Esophagus muscularis mucosa (tissue), 4 donors: ENCODE data around the gene CDC23. TPM values are rescaled to one million over a fixed set of nuclear protein-coding genes. Genes with fewer than 3 reads are reported as not detected.

ENCODE experiments used
- DNase-seq: peaks from one replicate; pipeline ENCODE4 v3.0.0-alpha.2; 2017; ENCODE audit errors: extremely low spot score
- H3K27ac ChIP-seq, 4 donors: fragments of 200-600 bp; sonication (generic); replicated peaks in 1 of 4; 1 replicate in 3 of 4; 2 replicates in 1 of 4; pipeline ENCODE4 v1.5.1; 2016 to 2019; ENCODE audit warnings: mild to moderate bottlenecking in 1 of 4
- H3K27me3 ChIP-seq, 4 donors: fragments of 200-600 bp; sonication (generic); one replicate each; pipeline versions ENCODE4 v1.5.1 to v1.6.0; 2016 to 2019
- H3K36me3 ChIP-seq, 4 donors: fragments of 200-600 bp; sonication (generic); one replicate each; pipeline ENCODE4 v1.5.1; 2016 to 2019
- H3K4me1 ChIP-seq, 4 donors: fragments of 200-600 bp; sonication (generic); one replicate each; pipeline ENCODE4 v1.5.1; 2016 to 2019
- H3K4me3 ChIP-seq, 4 donors: fragments of 200-600 bp; sonication (generic); 1 replicate in 2 of 4; 2 replicates in 2 of 4; pipeline ENCODE4 v1.5.1; 2016 to 2019; ENCODE audit warnings: mild to moderate bottlenecking in 4 of 4, moderate library complexity in 1 of 4
- H3K9me3 ChIP-seq, 4 donors: fragments of 200-600 bp; sonication (generic); 1 replicate in 3 of 4; 2 replicates in 1 of 4; pipeline ENCODE4 v1.5.1; 2016 to 2019
- CTCF ChIP-seq, 3 experiments: fragments of 200-600 bp in 2 of 3; fragments of 450-650 bp in 1 of 3; sonication (generic) in 2 of 3; IDR thresholded peaks; one replicate each; pipeline ENCODE4 v1.5.1; 2017 to 2019; ENCODE audit warnings: antibody characterized with exemption in 3 of 3, mild to moderate bottlenecking in 2 of 3, moderate library complexity in 1 of 3
- EP300 ChIP-seq: sonication (generic); formaldehyde crosslinking; IDR thresholded peaks from one replicate; pipeline ENCODE4 v1.6.1; 2017; ENCODE audit warnings: antibody characterized with exemption
- POLR2A ChIP-seq: fragments of 450-650 bp; IDR thresholded peaks from one replicate; pipeline ENCODE4 v1.6.1; 2017; ENCODE audit warnings: antibody characterized with exemption, moderate library complexity, mild to moderate bottlenecking, low read depth
- POLR2AphosphoS5 ChIP-seq, 2 donors: sonication (generic); formaldehyde crosslinking; IDR thresholded peaks; one replicate each; pipeline ENCODE4 v1.6.1; 2017; ENCODE audit warnings: antibody characterized with exemption in 2 of 2
- WGBS: methylation state at CpG from one replicate; pipeline ENCODE4 v1.1.5; 2018; 5-methylcytosine and 5-hydroxymethylcytosine counted together
- intact Hi-C: fragments of 100-400 bp; cut with DNase I; formaldehyde crosslinking; loops from one replicate; pipeline ENCODE4 v1.15.1; 2023
- total RNA-seq, 4 donors: library from RNA; depleted of rRNA; stranded (reverse); fragments of >200 nt; gene quantifications; one replicate each; pipeline versions ENCODE4 v1.1.0 to v1.2.1, GENCODE V29; 2016

The CDC23 gene
- total RNA-seq, 4 donors from 2014 or later = 15.6 to 21.2 (median 20.4) TPM

GRCh38 chr5:138170299-138170698, 42.8 kb downstream of the CDC23 start:
- H3K4me3 ChIP-seq = no peak overlapping the region
- peaks cover 89 to 100% (median 98%) of the 10 kb centered on the region in 4 donors for H3K36me3 ChIP-seq
- no peak for DNase-seq
- H3K9me3 ChIP-seq = no peaks in the 10 kb centered on the region
- no peaks in the 10 kb centered on the region for H3K27me3 ChIP-seq
- H3K27ac ChIP-seq = no peak overlapping the region
- TF ChIP-seq EP300 (no peak), CTCF (IDR thresholded peaks at IDR 0.05) (no peak), POLR2A (no peak), POLR2AphosphoS5 (IDR thresholded peaks at IDR 0.05) (no peak)
- intact Hi-C loops = no loop called here
- peaks cover 0 to 7% (median 2%) of the 10 kb centered on the region in 4 donors for H3K4me1 ChIP-seq

- DNase-seq = no peak
- H3K4me3 ChIP-seq = no peak overlapping the region
- peaks cover 0 to 5% (median 2%) of the 10 kb centered on the region in 4 donors for H3K4me1 ChIP-seq
- H3K27me3 ChIP-seq = no peaks in the 10 kb centered on the region
- H3K36me3 ChIP-seq = peaks cover 99 to 100% (median 99%) of the 10 kb centered on the region in 4 donors
- no peak for TF ChIP-seq POLR2A
- no peak for TF ChIP-seq POLR2AphosphoS5 (IDR thresholded peaks at IDR 0.05)
- no peak for TF ChIP-seq EP300
- TF ChIP-seq CTCF (IDR thresholded peaks at IDR 0.05) = no peak
- intact Hi-C loops = no loop called here
- WGBS = 100% methylated on average over 5 of the region's 5 CpGs
- H3K27ac ChIP-seq = no peak overlapping the region
- H3K9me3 ChIP-seq = no peaks in the 10 kb centered on the region
These were observed 44.0 kb downstream of the CDC23 start for GRCh38 chr5:138169124-138169523.

GRCh38 chr5:138163721-138164120, 49.4 kb downstream of the CDC23 start:
- no peak for TF ChIP-seq CTCF (IDR thresholded peaks at IDR 0.05)
- no peak for DNase-seq
- Histone ChIP-seq H3K27me3 (no peaks in the 10 kb centered on the region), H3K36me3 (peaks cover 99 to 100% (median 100%) of the 10 kb centered on the region in 4 donors), H3K4me3 (no peak overlapping the region), H3K27ac (no peak overlapping the region), H3K4me1 (no peaks in the 10 kb centered on the region), H3K9me3 (no peaks in the 10 kb centered on the region)
- intact Hi-C loops = no loop called here

- no peak overlapping the region for H3K27ac ChIP-seq
- H3K27me3 ChIP-seq = no peaks in the 10 kb centered on the region
- H3K36me3 ChIP-seq = peaks cover 89 to 100% (median 99%) of the 10 kb centered on the region in 4 donors
- no peaks in the 10 kb centered on the region for H3K4me1 ChIP-seq
- H3K4me3 ChIP-seq = no peak overlapping the region
- intact Hi-C loops = no loop called here
- TF ChIP-seq POLR2AphosphoS5 (IDR thresholded peaks at IDR 0.05) (no peak), CTCF (IDR thresholded peaks at IDR 0.05) (no peak), EP300 (no peak), POLR2A (no peak)
- no peak for DNase-seq
- no peaks in the 10 kb centered on the region for H3K9me3 ChIP-seq
- WGBS = 92% methylated on average over 4 of the region's 4 CpGs
These were observed 52.4 kb downstream of the CDC23 start for GRCh38 chr5:138160706-138161105.

GRCh38 chr5:138159666-138160065, 53.5 kb downstream of the CDC23 start:
- no peak for TF ChIP-seq POLR2AphosphoS5 (IDR thresholded peaks at IDR 0.05)
- TF ChIP-seq CTCF (IDR thresholded peaks at IDR 0.05) = no peak
- no peak for TF ChIP-seq POLR2A
- no peak for TF ChIP-seq EP300
- no peak for DNase-seq
- Histone ChIP-seq H3K27ac (no peak overlapping the region), H3K27me3 (no peaks in the 10 kb centered on the region), H3K36me3 (peaks cover 79 to 90% (median 89%) of the 10 kb centered on the region in 4 donors), H3K9me3 (no peaks in the 10 kb centered on the region), H3K4me1 (no peaks in the 10 kb centered on the region), H3K4me3 (no peak overlapping the region)
- 94% methylated on average over 5 of the region's 5 CpGs for WGBS
- intact Hi-C loops = no loop called here
